Measurements from ENCODE around the gene PEX6.

- TF ChIP-seq CTCF (IDR thresholded peaks at IDR 0.05), result no peak
- no peak for TF ChIP-seq GABPA (IDR thresholded peaks at IDR 0.05; ENCODE audit: low read depth)
- TF ChIP-seq JUND (IDR thresholded peaks at IDR 0.05), result peak; percentile 67
- no peak for TF ChIP-seq EP300 (IDR thresholded peaks at IDR 0.05; ENCODE audit: borderline replicate concordance in 1 of 2, low read depth in 1 of 2, low read length in 1 of 2)
- no peak for TF ChIP-seq NFIC (IDR thresholded peaks at IDR 0.05; ENCODE audit: borderline replicate concordance)
- TF ChIP-seq TEAD4 (IDR thresholded peaks at IDR 0.05; ENCODE audit: borderline replicate concordance, insufficient read depth), result no peak
- TF ChIP-seq TAF1 (IDR thresholded peaks at IDR 0.05; ENCODE audit: borderline replicate concordance, low read depth, low read length), result no peak
- TF ChIP-seq RFX5 (IDR thresholded peaks at IDR 0.05; ENCODE audit: low read length), result no peak
- TF ChIP-seq MXI1 (IDR thresholded peaks at IDR 0.05; ENCODE audit: low read depth, low read length), result no peak
- no peak for TF ChIP-seq USF2 (IDR thresholded peaks at IDR 0.05; ENCODE audit: borderline replicate concordance, low read depth, low read length)
- TF ChIP-seq POLR2AphosphoS5 (IDR thresholded peaks at IDR 0.05; ENCODE audit: low read depth, low read length), result no peak
- TF ChIP-seq FOXM1 (IDR thresholded peaks at IDR 0.05; ENCODE audit: low read depth), result no peak
- TF ChIP-seq REST (IDR thresholded peaks at IDR 0.05; ENCODE audit: low read depth, low read length), result no peak
Measured at GRCh38 chr6:42970871-42971612, 7.9 kb downstream of the PEX6 start.

All from SK-N-SH (cell line).